Choroid plexus epithelial cell (primary cell): Measurements from ENCODE around the gene BICRA.
A peak's percentile ranks its signal among the peaks of the same experiment; 100 is the strongest.

Source experiments
- DNase-seq: peaks from one replicate; pipeline ENCODE4 v3.0.0-alpha.2; 2010; ENCODE audit warnings: low read depth
- H3K4me3 ChIP-seq: 2 replicates; pipeline ENCODE4 v1.5.1; 2011; ENCODE audit warnings: low read depth, mild to moderate bottlenecking, control low read depth, low read length, moderate library complexity
- TF ChIP-seq, protein P1 (sequence below): conservative IDR thresholded peaks from 2 replicates; pipeline ENCODE4 v1.5.1; 2011; ENCODE audit warnings: low read depth, mild to moderate bottlenecking, control low read depth, inconsistent platforms, low read length, moderate library complexity

Gene BICRA

DNA sequence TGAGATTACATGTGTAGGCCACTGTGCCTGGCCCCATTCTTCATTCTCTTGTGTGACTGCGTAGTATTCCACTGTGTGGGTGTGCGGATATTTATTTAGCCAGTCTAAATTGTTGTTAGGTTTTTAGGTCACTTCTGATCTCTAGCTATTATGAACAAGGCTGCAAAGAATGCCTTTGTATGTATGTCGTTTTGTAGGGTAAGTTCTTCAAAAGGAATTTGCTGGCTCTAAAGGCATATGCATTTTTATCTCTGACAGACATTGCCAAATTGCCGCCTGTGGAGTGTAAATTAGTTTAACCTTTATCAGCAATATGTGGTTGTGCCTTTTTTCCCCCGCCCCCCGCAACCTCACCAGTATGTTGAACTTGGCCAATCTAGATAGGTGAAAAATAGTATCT, 74.0 kb downstream of the BICRA start:
- no peak overlapping the region for H3K4me3 ChIP-seq
- DNase-seq: peak; percentile 86
- TF ChIP-seq, protein P1, sequence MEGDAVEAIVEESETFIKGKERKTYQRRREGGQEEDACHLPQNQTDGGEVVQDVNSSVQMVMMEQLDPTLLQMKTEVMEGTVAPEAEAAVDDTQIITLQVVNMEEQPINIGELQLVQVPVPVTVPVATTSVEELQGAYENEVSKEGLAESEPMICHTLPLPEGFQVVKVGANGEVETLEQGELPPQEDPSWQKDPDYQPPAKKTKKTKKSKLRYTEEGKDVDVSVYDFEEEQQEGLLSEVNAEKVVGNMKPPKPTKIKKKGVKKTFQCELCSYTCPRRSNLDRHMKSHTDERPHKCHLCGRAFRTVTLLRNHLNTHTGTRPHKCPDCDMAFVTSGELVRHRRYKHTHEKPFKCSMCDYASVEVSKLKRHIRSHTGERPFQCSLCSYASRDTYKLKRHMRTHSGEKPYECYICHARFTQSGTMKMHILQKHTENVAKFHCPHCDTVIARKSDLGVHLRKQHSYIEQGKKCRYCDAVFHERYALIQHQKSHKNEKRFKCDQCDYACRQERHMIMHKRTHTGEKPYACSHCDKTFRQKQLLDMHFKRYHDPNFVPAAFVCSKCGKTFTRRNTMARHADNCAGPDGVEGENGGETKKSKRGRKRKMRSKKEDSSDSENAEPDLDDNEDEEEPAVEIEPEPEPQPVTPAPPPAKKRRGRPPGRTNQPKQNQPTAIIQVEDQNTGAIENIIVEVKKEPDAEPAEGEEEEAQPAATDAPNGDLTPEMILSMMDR: no peak

GRCh38 chr19:47686679-47687450, 77.9 kb downstream of the BICRA start:
- no peak for DNase-seq
- H3K4me3 ChIP-seq: no peak overlapping the region
- TF ChIP-seq, protein P1: no peak

- no peak for DNase-seq
- H3K4me3 ChIP-seq: no peak overlapping the region
- TF ChIP-seq, protein P1: no peak
Measured at GRCh38 chr19:47687906-47688305, 79.0 kb downstream of the BICRA start.

DNA sequence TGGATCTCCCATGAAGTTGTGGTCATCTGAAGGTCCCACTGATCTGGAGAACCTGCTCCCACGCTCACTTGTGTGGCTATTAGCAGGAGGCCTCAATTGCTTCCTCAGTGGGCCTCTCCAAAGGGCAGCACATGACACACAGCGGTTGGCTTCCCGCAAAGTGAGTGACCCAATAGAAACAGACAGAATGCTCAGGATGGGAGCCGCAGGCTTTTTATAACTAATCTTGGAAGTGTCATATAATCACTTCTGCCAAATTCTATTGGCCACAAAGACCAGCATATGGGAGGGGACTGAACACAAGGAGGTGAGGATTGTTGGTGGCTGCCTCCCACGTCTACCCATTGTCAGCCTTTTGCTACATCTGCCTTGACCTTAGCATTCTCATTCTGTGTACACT, 82.2 kb downstream of the BICRA start:
- DNase-seq: no peak
- TF ChIP-seq, protein P1: no peak
- no peak overlapping the region for H3K4me3 ChIP-seq

DNA sequence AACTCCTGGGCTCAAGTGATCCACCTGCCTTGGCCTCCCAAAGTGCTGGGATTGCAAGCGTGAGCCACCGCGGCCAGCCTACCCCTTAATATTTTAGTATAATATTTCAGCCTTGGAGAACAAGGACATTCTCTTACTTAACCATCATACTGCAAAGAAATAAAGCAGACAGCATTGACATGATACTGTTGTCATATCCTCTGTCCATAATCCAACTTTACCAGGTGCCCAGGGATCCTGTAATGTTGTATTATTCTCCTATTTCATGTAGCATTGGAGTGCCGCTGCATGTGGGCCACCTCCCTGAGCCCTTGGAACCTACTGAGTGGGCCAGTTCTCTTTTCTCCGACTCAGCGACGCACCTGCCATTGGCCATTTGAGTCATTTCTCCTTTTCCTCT, 82.8 kb downstream of the BICRA start:
- TF ChIP-seq, protein P1: no peak
- DNase-seq: no peak
- H3K4me3 ChIP-seq: no peak overlapping the region

- no peak overlapping the region for H3K4me3 ChIP-seq
- no peak for DNase-seq
- TF ChIP-seq, protein P1: no peak
Measured at GRCh38 chr19:47693489-47693888, 84.6 kb downstream of the BICRA start.

- no peak for DNase-seq
- no peak overlapping the region for H3K4me3 ChIP-seq
- TF ChIP-seq, protein P1: no peak
Measured at GRCh38 chr19:47693903-47694302, 85.0 kb downstream of the BICRA start.
